ENCODE results near the gene ARID1A.

- TF ChIP-seq POLR2A (IDR thresholded peaks at IDR 0.05) (no peak), CTCF (IDR thresholded peaks at IDR 0.05) (no peak)
These were observed 49.4 kb downstream of the ARID1A start for GRCh38 chr1:26745191-26745590.
